Activated T-cell treated with anti-CD3 and anti-CD28 coated beads, Interleukin-2, amount 50 U/mL, for 72 hours (primary cell): ENCODE results near the gene PRRT1. TPM values are rescaled to one million over a fixed set of nuclear protein-coding genes. Genes with fewer than 3 reads are reported as not detected.
"Not testable (repeated sequence)": the region's sequence is repeated elsewhere in the genome, so short reads cannot be mapped to it uniquely, and the experiment has no call there.

Source experiments
- ATAC-seq, 2 donors: fragments of 150-1000 bp; cut with Tn5 transposase; replicated peaks in 1 of 2; 2 replicates each; pipeline ENCODE4 v1.10.0; 2021; ENCODE audit warnings: moderate library complexity in 2 of 2, mild to moderate bottlenecking in 1 of 2
- DNase-seq, 2 donors: peaks; one replicate each; pipeline ENCODE4 v3.0.0; 2021 to 2022; ENCODE audit warnings: mixed read lengths in 1 of 2
- H3K27ac Mint-ChIP-seq: one replicate; pipeline ENCODE4 v1.8.0; 2022; ENCODE audit warnings: mild to moderate bottlenecking, moderate library complexity, mixed read lengths
- H3K27me3 Mint-ChIP-seq: one replicate; pipeline ENCODE4 v1.8.0; 2022; ENCODE audit warnings: low read depth, mixed read lengths
- H3K36me3 Mint-ChIP-seq, 2 donors: one replicate each; pipeline ENCODE4 v1.8.0; 2022; ENCODE audit warnings: mixed read lengths in 2 of 2, mild to moderate bottlenecking in 1 of 2; ENCODE audit not compliant: insufficient read depth in 2 of 2
- H3K4me1 Mint-ChIP-seq: one replicate; pipeline ENCODE4 v1.8.0; 2022; ENCODE audit warnings: low read depth, mixed read lengths
- H3K4me3 Mint-ChIP-seq, 2 donors: one replicate each; pipeline ENCODE4 v1.8.0; 2022; ENCODE audit warnings: mild to moderate bottlenecking in 2 of 2, mixed read lengths in 2 of 2, moderate library complexity in 2 of 2
- H3K9me3 Mint-ChIP-seq, 2 donors: one replicate each; pipeline ENCODE4 v1.8.0; 2022; ENCODE audit warnings: mixed read lengths in 2 of 2
- total RNA-seq, 2 donors: library from RNA; stranded (reverse); gene quantifications; one replicate each; pipeline ENCODE4 v1.2.3, GENCODE V29; 2022

The PRRT1 gene
- 1 to 10 TPM in 1 of 2 donors, under 1 TPM in 1; 0.83 to 1.2 TPM for total RNA-seq

DNA sequence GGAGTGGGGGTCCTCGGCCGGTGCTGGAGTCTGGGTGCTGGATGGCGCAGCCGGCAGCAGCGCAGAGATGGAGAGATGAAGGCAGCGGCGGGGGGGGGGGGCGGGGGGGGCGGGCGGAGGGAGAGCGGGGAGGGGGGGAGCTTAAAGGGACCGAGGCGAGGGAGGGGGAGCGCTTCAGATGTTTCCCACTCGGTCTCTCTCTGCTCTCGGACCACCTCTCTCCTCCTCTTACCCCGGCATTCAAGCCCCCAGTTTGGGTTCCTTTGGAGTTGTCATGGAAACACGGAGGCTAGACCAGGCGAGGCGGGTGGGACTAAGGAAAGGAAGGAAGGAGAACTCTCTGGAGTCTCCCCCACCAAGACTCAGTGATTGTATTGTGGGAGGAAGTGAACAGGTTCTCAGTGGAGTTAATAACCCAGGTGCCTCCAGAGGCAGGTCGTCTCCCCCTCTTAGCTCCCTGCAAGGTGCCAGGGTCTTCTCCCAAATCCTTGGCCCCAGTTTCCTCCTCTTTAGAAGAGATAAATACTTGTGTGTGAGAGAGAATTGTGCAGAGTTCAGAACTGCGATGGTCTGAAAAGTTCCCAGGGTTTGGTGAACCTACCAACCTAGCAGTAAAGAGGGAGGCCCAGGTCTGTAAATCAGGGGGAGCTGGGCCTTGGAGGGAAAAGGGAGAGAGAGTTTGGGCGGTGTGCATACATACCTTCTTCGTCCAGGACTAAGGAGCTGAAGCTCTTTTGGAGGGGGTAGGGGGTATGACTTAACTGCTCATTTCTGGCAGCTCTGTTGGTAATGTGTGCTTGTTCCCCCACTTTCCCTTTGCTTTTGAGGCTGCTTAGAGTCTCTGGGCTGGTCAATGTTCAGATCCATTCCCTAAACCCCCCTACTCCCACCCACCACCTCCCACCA lies at the start of gene PRRT1:
Gene PRRT1 (minus strand): TSS at position 77 of the 906 bp plus-strand sequence. CDS start 112 bp downstream, outside the sequence.
- no peaks in the 10 kb centered on the region for H3K36me3 Mint-ChIP-seq
- ATAC-seq (no peak), DNase-seq (no peak)
- H3K9me3 Mint-ChIP-seq, result no peaks in the 10 kb centered on the region
- peak within 1 kb of the TSS; percentile 95 to 99 for H3K4me3 Mint-ChIP-seq
- H3K27ac Mint-ChIP-seq, result no peak within 1 kb of the TSS
- H3K27me3 Mint-ChIP-seq, result peaks cover 28% of the 10 kb centered on the region
- H3K4me1 Mint-ChIP-seq, result peaks cover 60% of the 10 kb centered on the region

- peaks cover 12% of the 10 kb centered on the region for H3K4me1 Mint-ChIP-seq
- H3K27me3 Mint-ChIP-seq, result peaks cover 6% of the 10 kb centered on the region
- H3K27ac Mint-ChIP-seq, result no peak overlapping the region
- DNase-seq (no peak), ATAC-seq (no peak)
- H3K4me3 Mint-ChIP-seq, result no peak overlapping the region
- H3K36me3 Mint-ChIP-seq, result no peaks in the 10 kb centered on the region
- no peaks in the 10 kb centered on the region for H3K9me3 Mint-ChIP-seq
Measured at GRCh38 chr6:32200711-32201475, 49.2 kb upstream of the PRRT1 start.

GRCh38 chr6:32198866-32199265 lies 47.1 kb upstream of the PRRT1 start:
- Mint-ChIP-seq H3K4me1 (peaks cover 27% of the 10 kb centered on the region), H3K9me3 (no peaks in the 10 kb centered on the region), H3K4me3 (no peak overlapping the region), H3K27me3 (no peaks in the 10 kb centered on the region), H3K27ac (no peak overlapping the region), H3K36me3 (no peaks in the 10 kb centered on the region)
- ATAC-seq (no peak), DNase-seq (no peak)

DNA sequence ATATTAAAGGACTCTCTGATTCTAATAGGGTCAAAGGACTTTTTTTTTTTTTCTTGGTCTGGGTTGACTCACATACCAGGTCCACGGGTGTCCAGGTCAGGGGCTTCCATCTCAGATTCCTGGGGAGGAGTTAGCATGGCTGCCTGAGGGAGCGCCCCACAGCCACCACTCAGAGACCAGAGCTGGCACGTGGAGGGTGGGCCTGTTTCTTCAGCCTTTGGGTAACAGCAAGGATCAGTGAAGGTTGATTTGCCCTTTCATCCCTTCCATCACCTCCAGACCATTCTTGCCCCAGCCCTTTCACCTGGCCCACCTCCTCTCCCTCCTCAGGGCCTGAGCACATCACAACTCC lies 46.6 kb upstream of the PRRT1 start:
- Mint-ChIP-seq H3K4me1 (peaks cover 32% of the 10 kb centered on the region), H3K9me3 (no peaks in the 10 kb centered on the region), H3K4me3 (no peak overlapping the region), H3K36me3 (no peaks in the 10 kb centered on the region), H3K27ac (no peak overlapping the region), H3K27me3 (no peaks in the 10 kb centered on the region)
- DNase-seq (no peak), ATAC-seq (no peak)

GRCh38 chr6:32196682-32197616 lies 45.2 kb upstream of the PRRT1 start:
- Mint-ChIP-seq H3K27me3 (no peaks in the 10 kb centered on the region), H3K27ac (peak overlapping the region; percentile 96), H3K36me3 (no peaks in the 10 kb centered on the region), H3K4me3 (peak overlapping the region; percentile 93 to 95), H3K4me1 (peaks cover 42% of the 10 kb centered on the region), H3K9me3 (no peaks in the 10 kb centered on the region)
- ATAC-seq (no peak), DNase-seq (no peak)

DNA sequence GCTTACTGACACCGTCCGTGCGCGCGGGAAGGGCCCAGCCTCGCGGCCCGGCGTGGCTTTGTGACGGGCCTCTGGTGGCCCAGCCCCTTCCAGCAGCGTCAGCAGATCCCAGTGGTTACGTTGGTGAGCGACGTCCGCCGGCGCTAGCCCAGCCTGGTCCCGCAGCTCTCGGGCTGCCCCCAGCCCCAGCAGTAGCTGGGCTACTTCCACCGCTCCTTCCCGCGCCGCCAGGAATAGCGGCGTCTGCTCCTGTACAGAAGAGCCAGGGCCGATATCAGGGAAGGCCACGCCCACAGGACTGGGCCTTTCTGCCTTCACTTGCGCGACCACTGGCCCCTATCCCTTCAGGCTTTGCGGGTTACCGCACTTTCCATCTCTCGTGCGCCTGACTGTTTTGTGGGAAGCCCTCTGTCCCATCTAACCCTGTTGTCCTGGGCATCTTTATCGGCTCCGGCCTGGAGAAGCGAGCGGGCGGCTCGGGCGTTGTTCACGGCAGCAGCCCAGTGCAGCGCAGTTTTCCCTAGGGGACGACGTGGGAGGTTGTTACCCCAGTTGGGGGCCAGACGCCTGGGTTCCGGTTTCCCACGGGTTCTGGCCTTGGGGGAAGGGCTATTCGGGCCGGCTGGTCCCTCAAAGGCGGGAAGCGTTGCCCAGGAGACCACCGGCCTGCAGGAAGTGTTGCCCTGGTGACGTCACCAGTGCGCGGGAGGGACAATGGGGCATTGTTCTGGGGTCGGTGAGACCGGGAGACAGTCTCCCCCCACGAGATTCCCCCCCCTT lies 44.4 kb upstream of the PRRT1 start:
- Mint-ChIP-seq H3K27me3 (no peaks in the 10 kb centered on the region), H3K4me3 (peak overlapping the region; percentile 93 to 95), H3K36me3 (peaks cover 3 to 5% of the 10 kb centered on the region in 2 donors), H3K4me1 (peaks cover 50% of the 10 kb centered on the region), H3K27ac (peak overlapping the region; percentile 96), H3K9me3 (no peaks in the 10 kb centered on the region)
- DNase-seq, result peak; percentile 70 to 78
- peak; percentile 87 to 90 for ATAC-seq

DNA sequence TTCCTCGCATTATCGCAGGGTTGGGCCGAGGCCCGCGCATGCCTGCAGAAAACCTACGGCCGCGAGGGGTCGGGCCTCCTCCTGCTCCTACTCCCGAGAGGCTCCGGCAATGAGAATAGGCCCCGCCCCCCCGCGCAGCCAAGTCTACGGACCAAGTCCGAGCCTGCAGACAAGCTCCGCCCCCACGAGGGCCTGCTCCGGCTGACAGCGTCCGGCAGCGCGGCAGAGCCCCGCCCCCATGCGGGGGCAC lies 43.8 kb upstream of the PRRT1 start:
- H3K9me3 Mint-ChIP-seq, result no peaks in the 10 kb centered on the region

DNA sequence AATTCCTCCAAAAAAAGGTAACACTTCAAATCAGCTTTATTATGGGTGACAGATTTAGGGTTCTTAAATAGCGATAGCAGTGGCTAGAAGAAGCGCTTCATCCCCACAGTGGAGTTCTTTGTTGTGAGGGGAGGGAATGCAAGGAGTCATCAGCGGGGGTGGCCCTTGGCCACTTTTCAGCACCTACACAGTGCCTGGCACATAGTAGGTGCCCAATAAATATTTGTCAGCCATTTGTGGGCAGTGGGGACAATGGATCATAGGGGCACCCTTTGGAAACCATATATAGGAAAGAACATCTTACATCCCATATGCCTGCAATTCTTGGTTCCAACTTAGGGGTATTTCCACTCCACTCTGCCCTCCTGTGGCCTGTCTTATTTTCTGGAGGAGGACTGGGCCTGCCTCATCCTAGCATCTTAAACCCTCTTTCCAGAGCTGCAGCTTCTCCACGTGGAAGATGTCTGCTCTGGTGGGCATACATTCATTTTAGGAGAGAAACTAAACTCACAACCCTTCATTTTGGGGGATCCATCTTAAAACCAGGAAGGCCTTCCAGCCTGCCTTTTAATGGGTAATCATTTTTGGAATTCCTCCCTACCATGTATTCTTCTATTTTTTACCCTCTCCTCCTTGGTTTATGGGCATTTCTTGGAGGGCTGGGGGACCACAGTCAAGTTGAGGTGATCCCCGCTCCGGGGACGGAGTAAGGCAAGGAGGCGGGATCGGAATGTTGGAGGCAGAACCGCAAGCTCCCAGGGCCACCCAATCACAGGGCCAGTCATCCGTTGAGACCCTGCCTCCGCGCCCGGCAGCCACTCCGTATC lies 43.3 kb upstream of the PRRT1 start:
- ATAC-seq (no peak), DNase-seq (peak in 1 of 2 donors; percentile 37)
- H3K4me3 Mint-ChIP-seq, result peak overlapping the region; percentile 93 to 95
- peaks cover 52% of the 10 kb centered on the region for H3K4me1 Mint-ChIP-seq
- H3K9me3 Mint-ChIP-seq, result no peaks in the 10 kb centered on the region
- no peaks in the 10 kb centered on the region for H3K27me3 Mint-ChIP-seq
- H3K36me3 Mint-ChIP-seq, result peaks cover 5 to 8% of the 10 kb centered on the region in 2 donors
- peak overlapping the region; percentile 95 for H3K27ac Mint-ChIP-seq

More for the DNA sequence above, 43.8 kb upstream of the PRRT1 start:
- peak overlapping the region; percentile 95 for H3K27ac Mint-ChIP-seq
- H3K36me3 Mint-ChIP-seq, result peaks cover 3 to 7% of the 10 kb centered on the region in 2 donors
- H3K27me3 Mint-ChIP-seq, result no peaks in the 10 kb centered on the region
- H3K4me3 Mint-ChIP-seq, result peak overlapping the region; percentile 93 to 95
- H3K4me1 Mint-ChIP-seq, result peaks cover 52% of the 10 kb centered on the region
- peak; percentile 89 to 90 for ATAC-seq
- DNase-seq, result peak; percentile 100

GRCh38 chr6:32194388-32194787 lies 42.6 kb upstream of the PRRT1 start:
- ATAC-seq (no peak), DNase-seq (no peak)
- Mint-ChIP-seq H3K9me3 (no peaks in the 10 kb centered on the region), H3K27me3 (no peaks in the 10 kb centered on the region), H3K4me3 (peak overlapping the region; percentile 93 to 95), H3K36me3 (peaks cover 6 to 9% of the 10 kb centered on the region in 2 donors), H3K27ac (peak overlapping the region; percentile 95), H3K4me1 (peaks cover 52% of the 10 kb centered on the region)

- H3K27me3 Mint-ChIP-seq, DNase-seq, ATAC-seq, H3K9me3 Mint-ChIP-seq: not testable (repeated sequence)
- H3K36me3 Mint-ChIP-seq, result peaks cover 12% of the 10 kb centered on the region in 2 donors
- peaks cover 65% of the 10 kb centered on the region for H3K4me1 Mint-ChIP-seq
- peak overlapping the region; percentile 94 to 100 for H3K4me3 Mint-ChIP-seq
- H3K27ac Mint-ChIP-seq, result peak overlapping the region; percentile 93
Measured at GRCh38 chr6:32193096-32193495, 41.4 kb upstream of the PRRT1 start.

DNA sequence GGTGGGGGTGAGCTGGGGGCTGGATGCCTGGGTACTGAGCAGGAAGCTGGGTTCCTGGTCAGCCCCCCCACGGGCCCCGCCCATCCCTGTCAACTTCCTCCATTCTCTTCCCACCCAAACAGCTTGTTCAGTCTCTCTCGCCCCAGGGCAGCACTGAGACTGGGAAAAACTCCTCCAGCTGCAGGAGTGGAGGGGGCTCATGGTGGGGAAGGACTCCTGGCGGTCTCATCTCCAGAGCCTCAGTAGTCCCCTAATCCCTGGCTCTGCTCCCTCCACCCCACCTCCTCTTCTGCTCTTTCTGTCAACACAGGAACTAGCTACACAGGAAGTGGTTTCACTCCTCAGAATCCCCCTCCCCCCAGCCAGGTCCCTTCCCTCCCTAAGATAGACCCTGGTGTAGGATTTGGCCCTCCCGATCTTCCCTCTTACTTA lies 40.9 kb upstream of the PRRT1 start, which contains the start of gene GPSM3:
Gene GPSM3 (minus strand): TSS at position 36 of the 432 bp plus-strand sequence. CDS start 130 bp downstream, outside the sequence.
- ATAC-seq, result no peak
- no peaks in the 10 kb centered on the region for H3K9me3 Mint-ChIP-seq
- H3K27ac Mint-ChIP-seq, result peak within 1 kb of the TSS; percentile 93
- peak within 1 kb of the TSS; percentile 94 to 100 for H3K4me3 Mint-ChIP-seq
- DNase-seq, result peak; percentile 48 to 67
- peaks cover 70% of the 10 kb centered on the region for H3K4me1 Mint-ChIP-seq
- no peaks in the 10 kb centered on the region for H3K27me3 Mint-ChIP-seq
- peaks cover 12 to 13% of the 10 kb centered on the region in 2 donors for H3K36me3 Mint-ChIP-seq
